Right lobe of liver (tissue), 6 donors: ENCODE measurements around the gene CT47C1. TPM values are rescaled to one million over a fixed set of nuclear protein-coding genes. Genes with fewer than 3 reads are reported as not detected.

Source experiments
- ATAC-seq, 4 donors: fragments of 200-7000 bp; cut with Tn5 transposase; one replicate each; pipeline ENCODE4 v1.9.1; 2020; ENCODE audit warnings: mild to moderate bottlenecking in 4 of 4, moderate library complexity in 4 of 4
- DNase-seq, 3 donors: peaks; one replicate each; pipeline ENCODE4 v3.0.0-alpha.2; 2020
- H3K27ac ChIP-seq, 3 donors: fragments of 200-600 bp; one replicate each; pipeline ENCODE4 v1.8.0; 2022
- H3K27me3 ChIP-seq, 2 donors: fragments of 200-600 bp; one replicate each; pipeline ENCODE4 v1.8.0; 2022
- H3K36me3 ChIP-seq, 4 donors: fragments of 200-600 bp; sonication (generic) in 1 of 4; one replicate each; pipeline versions ENCODE4 v1.5.1 to v1.8.0; 2017 to 2022; ENCODE audit warnings: control low read depth in 1 of 4
- H3K4me1 ChIP-seq, 4 donors: fragments of 200-600 bp; sonication (generic) in 1 of 4; one replicate each; pipeline versions ENCODE4 v1.5.1 to v1.8.0; 2017 to 2022; ENCODE audit warnings: control low read depth in 1 of 4
- H3K4me3 ChIP-seq, 3 donors: fragments of 200-600 bp; one replicate each; pipeline ENCODE4 v1.8.0; 2022
- H3K9me3 ChIP-seq, 4 donors: fragments of 200-600 bp; sonication (generic) in 1 of 4; one replicate each; pipeline versions ENCODE4 v1.5.1 to v1.8.0; 2017 to 2022; ENCODE audit warnings: control low read depth in 1 of 4
- POLR2A ChIP-seq: fragments of 450-650 bp; IDR thresholded peaks from one replicate; pipeline ENCODE4 v1.6.1; 2017; ENCODE audit warnings: antibody characterized with exemption, mild to moderate bottlenecking
- WGBS: methylation state at CpG from one replicate; pipeline ENCODE4 v1.1.6; 2018; ENCODE audit warnings: low coverage, low lambda C conversion rate; ENCODE audit not compliant: insufficient coverage; ENCODE audit errors: missing lambda C conversion rate; 5-methylcytosine and 5-hydroxymethylcytosine counted together
- intact Hi-C, 2 donors: fragments of 100-400 bp; cut with DNase I; formaldehyde crosslinking; loops; one replicate each; pipeline versions ENCODE4 v1.11.2 to v1.14.1; 2022
- total RNA-seq, 6 experiments: library from RNA; depleted of rRNA in 2 of 6; stranded (reverse); fragments of >200 nt in 2 of 6; fragmentation: NEBNext Ultra II Directional in 3 of 6; extraction: Animal tissue kit (Norgen Biotek cat#: 25700) in 3 of 6; gene quantifications; one replicate each; pipeline versions ENCODE4 v1.1.0 to v1.2.4, GENCODE V29; 2016 to 2023
- TF ChIP-seq, protein P1 (sequence below), 4 donors: fragments of 200-600 bp in 3 of 4; fragments of 450-650 bp in 1 of 4; IDR thresholded peaks; one replicate each; pipeline versions ENCODE4 v1.5.1 to v1.8.0; 2016 to 2022; ENCODE audit warnings: antibody characterized with exemption in 4 of 4, mild to moderate bottlenecking in 2 of 4
- donor health status: DM: no; HTN: yes; CAD: no.
- donor health status: DM: no; HTN: no; CAD: no.
- donor health status: DM: no; HTN: no; CAD: no.
- donor health status: DM: no; HTN: yes; CAD: no.
- donor health status: DM: no; HTN: yes; CAD: no.

The CT47C1 gene
- total RNA-seq, 6 experiments from 2014 or later = not detected

DNA sequence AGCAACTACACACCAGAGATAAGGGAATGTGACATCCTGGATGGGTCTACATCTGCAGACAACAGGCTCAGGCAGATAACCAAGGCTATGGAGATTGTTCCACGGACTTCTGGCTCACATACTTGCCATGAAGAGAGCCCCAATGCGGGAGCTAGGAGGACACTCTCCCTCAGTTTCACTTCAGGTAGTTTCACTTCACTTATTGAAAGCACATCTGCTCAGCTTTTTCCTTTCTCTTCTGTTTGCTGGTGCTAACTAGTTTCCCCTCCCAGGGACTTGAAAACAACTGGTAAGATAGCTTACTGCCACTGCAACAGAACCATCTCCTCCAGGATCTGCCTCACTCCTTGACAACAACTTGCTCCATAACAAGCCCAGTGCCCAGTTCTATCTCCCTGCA is 1.4 kb upstream of the CT47C1 start:
- Histone ChIP-seq H3K27me3 (no peaks in the 10 kb centered on the region), H3K27ac (no peak overlapping the region), H3K36me3 (no peaks in the 10 kb centered on the region), H3K9me3 (no peaks in the 10 kb centered on the region), H3K4me1 (no peaks in the 10 kb centered on the region), H3K4me3 (no peak overlapping the region)
- ATAC-seq = no peak
- WGBS = 33% methylated on average over 1 of the region's 2 CpGs
- DNase-seq = no peak
- intact Hi-C loops = no loop called here
- TF ChIP-seq POLR2A = no peak
- TF ChIP-seq, protein P1, sequence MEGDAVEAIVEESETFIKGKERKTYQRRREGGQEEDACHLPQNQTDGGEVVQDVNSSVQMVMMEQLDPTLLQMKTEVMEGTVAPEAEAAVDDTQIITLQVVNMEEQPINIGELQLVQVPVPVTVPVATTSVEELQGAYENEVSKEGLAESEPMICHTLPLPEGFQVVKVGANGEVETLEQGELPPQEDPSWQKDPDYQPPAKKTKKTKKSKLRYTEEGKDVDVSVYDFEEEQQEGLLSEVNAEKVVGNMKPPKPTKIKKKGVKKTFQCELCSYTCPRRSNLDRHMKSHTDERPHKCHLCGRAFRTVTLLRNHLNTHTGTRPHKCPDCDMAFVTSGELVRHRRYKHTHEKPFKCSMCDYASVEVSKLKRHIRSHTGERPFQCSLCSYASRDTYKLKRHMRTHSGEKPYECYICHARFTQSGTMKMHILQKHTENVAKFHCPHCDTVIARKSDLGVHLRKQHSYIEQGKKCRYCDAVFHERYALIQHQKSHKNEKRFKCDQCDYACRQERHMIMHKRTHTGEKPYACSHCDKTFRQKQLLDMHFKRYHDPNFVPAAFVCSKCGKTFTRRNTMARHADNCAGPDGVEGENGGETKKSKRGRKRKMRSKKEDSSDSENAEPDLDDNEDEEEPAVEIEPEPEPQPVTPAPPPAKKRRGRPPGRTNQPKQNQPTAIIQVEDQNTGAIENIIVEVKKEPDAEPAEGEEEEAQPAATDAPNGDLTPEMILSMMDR (IDR thresholded peaks at IDR 0.05) = no peak

DNA sequence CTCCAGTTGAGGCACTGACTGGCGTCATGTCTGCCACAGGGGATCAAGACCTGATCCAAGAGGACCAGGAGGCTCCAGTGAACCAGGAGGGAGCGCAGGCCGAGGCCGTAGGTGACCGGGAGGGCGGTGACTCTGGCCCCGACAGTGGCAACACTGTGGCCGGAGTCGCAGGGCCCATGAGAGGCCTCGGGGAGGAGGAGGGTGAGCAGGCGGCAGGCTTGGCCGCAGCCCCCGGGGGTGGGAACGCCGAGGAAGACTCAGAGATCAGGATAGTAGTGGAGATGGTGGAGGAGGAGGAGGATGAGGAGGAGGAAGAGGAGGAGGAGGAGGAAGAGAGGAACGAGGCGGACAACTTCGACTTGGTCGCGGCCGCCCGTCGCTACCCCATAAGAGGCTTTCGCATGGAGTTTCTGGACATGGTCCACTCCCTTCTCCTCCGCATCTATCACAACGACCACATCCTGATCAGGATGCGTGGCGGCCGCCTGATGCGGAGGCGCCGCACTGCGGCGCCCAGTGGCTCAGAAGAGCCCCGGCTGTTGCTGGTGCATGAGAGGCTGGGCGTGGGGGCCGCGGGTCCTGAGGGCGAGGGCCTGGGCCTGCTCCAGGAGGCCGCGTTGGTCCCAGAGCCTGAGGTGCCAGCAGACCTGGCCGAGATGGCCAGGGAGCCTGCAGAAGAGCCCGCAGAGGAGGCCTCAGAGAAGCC is 560 bp downstream of the CT47C1 start:
- Histone ChIP-seq H3K4me3 (no peak overlapping the region), H3K27me3 (no peaks in the 10 kb centered on the region), H3K4me1 (no peaks in the 10 kb centered on the region), H3K9me3 (no peaks in the 10 kb centered on the region), H3K36me3 (no peaks in the 10 kb centered on the region), H3K27ac (no peak overlapping the region)
- DNase-seq = no peak
- TF ChIP-seq, protein P1 (IDR thresholded peaks at IDR 0.05) = no peak
- no peak for TF ChIP-seq POLR2A
- 86% methylated on average over 2 of the region's 43 CpGs for WGBS
- intact Hi-C loops = no loop called here
- ATAC-seq = peak in 1 of 4 donors; percentile 20

DNA sequence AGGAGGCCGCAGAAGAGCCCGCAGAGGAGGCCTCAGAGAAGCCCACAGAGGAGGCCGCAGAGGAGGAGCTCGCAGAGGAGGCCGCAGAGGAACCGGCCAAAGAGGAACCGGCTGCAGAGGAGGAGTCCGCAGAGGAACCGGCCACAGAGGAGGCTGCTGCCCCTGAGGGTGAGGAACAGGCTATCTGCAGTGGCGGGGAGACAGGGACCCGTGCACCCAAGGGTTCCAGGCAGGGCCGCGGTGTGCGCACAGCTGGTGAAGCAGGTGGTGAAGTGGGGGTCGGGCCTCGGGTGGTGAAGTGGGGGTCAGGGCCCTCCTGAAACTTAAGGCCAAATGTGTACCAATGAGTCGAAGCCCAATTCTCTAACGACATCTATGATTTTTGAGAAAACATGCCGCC is 1.1 kb downstream of the CT47C1 start:
- H3K4me1 ChIP-seq = no peaks in the 10 kb centered on the region
- 68% methylated on average over 8 of the region's 19 CpGs for WGBS
- ATAC-seq (peak in 1 of 4 donors; percentile 16), DNase-seq (no peak)
- TF ChIP-seq, protein P1 (IDR thresholded peaks at IDR 0.05) = no peak
- no peak for TF ChIP-seq POLR2A
- no peak overlapping the region for H3K27ac ChIP-seq
- H3K27me3 ChIP-seq = no peaks in the 10 kb centered on the region
- H3K36me3 ChIP-seq = no peaks in the 10 kb centered on the region
- H3K4me3 ChIP-seq = no peak overlapping the region
- intact Hi-C loops = no loop called here
- H3K9me3 ChIP-seq = no peaks in the 10 kb centered on the region

GRCh38 chrX:119075270-119076025 is 2.7 kb downstream of the CT47C1 start:
- intact Hi-C loops = no loop called here
- no peaks in the 10 kb centered on the region for H3K27me3 ChIP-seq
- no peak overlapping the region for H3K4me3 ChIP-seq
- no peak for DNase-seq
- no peaks in the 10 kb centered on the region for H3K4me1 ChIP-seq
- WGBS = 56% methylated on average over 3 of the region's 3 CpGs
- no peak for ATAC-seq
- H3K9me3 ChIP-seq = no peaks in the 10 kb centered on the region
- TF ChIP-seq POLR2A = no peak
- TF ChIP-seq, protein P1 (IDR thresholded peaks at IDR 0.05) = no peak
- no peak overlapping the region for H3K27ac ChIP-seq
- no peaks in the 10 kb centered on the region for H3K36me3 ChIP-seq
